ENCODE data around the gene MAPK9.
"Not testable (repeated sequence)": the region's sequence is repeated elsewhere in the genome, so short reads cannot be mapped to it uniquely, and the experiment has no call there.

MAPK9 gene

DNA sequence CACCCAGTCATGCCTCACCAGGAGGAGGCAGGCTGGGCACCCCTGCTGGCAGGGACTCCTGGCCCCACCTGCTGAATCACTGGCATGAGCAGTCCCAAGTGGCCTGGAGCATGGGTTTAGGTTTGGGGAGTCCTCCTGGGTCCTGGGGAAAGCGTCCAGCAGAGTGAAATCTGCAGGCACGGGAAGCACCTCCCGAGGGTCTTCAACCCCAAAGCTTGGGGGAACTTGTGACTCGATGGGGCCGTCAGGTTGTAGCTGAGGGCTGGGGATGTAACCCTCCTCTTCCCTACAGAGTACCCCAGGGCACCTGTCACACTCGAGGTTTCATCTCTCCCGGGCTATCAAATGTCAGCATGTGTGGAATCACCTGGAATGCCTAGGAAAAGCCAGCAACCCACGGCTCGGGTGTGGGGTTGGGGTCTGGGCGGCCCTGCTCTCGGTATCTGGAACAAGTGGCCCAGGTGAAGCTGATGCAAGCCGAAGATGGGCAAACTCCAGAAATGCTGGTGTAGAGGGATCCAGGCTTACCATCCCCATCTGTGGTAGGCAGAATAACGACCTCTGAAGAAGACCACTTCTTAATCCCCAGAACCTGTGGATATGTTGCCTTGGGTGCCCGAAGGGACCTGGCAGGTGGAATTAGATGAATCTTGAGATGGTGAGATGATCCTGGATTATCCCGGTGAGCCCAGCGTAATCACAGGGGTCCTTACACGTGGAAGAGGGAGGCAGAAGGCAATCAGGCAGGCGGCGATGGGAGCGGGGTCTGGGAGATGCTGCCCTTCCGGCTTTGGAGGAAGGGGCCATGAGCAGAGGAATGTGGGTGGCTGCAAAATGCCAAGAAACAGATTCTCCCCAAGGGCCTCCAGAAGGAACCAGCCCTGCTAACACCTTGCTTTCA, 76.8 kb downstream of the MAPK9 start:
- TF ChIP-seq, protein P1, sequence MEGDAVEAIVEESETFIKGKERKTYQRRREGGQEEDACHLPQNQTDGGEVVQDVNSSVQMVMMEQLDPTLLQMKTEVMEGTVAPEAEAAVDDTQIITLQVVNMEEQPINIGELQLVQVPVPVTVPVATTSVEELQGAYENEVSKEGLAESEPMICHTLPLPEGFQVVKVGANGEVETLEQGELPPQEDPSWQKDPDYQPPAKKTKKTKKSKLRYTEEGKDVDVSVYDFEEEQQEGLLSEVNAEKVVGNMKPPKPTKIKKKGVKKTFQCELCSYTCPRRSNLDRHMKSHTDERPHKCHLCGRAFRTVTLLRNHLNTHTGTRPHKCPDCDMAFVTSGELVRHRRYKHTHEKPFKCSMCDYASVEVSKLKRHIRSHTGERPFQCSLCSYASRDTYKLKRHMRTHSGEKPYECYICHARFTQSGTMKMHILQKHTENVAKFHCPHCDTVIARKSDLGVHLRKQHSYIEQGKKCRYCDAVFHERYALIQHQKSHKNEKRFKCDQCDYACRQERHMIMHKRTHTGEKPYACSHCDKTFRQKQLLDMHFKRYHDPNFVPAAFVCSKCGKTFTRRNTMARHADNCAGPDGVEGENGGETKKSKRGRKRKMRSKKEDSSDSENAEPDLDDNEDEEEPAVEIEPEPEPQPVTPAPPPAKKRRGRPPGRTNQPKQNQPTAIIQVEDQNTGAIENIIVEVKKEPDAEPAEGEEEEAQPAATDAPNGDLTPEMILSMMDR (IDR thresholded peaks at IDR 0.05; ENCODE audit: low read depth, low read length), result no peak
- DNase-seq (ENCODE audit: extremely low read depth, low read depth), result no peak

DNA sequence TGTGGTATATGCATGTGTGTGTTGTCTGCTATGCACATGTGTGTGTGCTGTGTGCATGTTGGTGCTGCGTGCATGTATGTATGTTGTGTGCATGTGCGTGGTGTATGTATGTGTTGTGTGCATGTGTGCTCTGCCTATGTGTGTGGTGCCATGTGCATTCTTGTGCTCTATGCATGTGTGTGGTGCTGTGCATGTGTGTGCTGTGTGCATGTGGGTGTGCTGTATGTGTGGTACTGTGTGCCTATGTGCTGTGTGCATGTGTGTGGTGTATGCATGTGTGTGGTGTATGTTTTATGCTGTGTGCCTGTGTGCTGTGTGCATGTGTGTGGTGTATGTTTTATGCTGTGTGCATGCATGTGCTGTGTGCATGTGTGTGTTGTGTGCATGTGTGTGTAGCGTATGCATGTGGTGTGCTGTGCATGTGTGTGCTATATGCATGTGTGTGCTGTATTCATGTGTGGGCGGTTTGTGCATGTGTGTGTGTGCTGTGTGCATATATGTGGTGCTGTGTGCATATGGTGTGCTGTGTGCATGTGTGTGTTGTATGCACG, 78.2 kb downstream of the MAPK9 start:
- TF ChIP-seq, protein P1 (IDR thresholded peaks at IDR 0.05; ENCODE audit: low read depth, low read length), result no peak
- no peak for DNase-seq (ENCODE audit: extremely low read depth, low read depth)

GRCh38 chr5:180213256-180213600, 78.7 kb downstream of the MAPK9 start:
- no peak for DNase-seq (ENCODE audit: extremely low read depth, low read depth)
- TF ChIP-seq, protein P1 (IDR thresholded peaks at IDR 0.05; ENCODE audit: low read depth, low read length), result no peak

DNA sequence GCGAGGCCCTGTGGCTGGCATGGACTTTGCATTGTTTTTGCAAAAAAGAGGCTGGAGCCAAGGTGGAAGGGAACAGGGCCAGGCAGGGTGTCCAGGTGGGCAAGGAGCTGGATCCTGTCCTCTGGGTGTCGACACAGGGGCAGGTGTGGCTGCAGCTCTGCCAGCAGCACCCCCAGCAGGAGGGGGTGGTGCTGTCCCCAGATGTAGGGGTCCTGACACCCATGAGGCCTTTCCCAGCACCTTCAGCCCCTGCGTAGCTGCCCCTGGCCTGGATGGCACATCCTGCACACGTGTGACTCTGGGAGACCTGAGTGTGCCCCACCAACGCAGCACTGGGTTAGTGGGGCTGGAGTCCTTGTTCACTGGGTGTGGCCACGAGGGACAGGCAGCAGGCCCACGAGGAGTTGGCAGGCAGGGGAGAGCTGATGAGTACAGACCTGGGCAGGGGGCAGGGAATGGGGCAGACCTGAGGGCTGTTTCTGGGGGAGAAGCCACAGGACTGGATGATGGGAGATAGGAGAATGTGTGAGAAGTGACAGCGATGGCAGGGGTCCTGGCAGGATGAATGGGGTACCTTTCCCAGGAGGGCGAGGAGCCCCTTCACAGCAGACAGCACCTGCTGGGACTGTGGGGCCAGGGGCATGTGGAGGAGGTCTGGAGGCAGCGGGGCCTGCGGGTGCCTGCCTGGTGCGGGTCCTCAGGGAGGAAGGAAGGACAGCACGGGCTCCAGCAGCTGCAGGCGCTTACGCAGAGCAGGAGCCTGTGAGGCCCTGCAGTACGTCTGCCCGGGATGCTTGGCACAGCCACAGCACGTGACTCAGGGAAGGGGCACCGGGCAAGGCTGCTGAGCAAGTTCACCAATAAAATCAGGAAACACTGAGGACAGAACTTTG, 79.3 kb downstream of the MAPK9 start:
- TF ChIP-seq, protein P1 (IDR thresholded peaks at IDR 0.05; ENCODE audit: low read depth, low read length), result no peak
- no peak for DNase-seq (ENCODE audit: extremely low read depth, low read depth)

- TF ChIP-seq, protein P1 (IDR thresholded peaks at IDR 0.05; ENCODE audit: low read depth, low read length), result no peak
- no peak for DNase-seq (ENCODE audit: extremely low read depth, low read depth)
Measured at GRCh38 chr5:180211761-180212035, 80.2 kb downstream of the MAPK9 start.

DNA sequence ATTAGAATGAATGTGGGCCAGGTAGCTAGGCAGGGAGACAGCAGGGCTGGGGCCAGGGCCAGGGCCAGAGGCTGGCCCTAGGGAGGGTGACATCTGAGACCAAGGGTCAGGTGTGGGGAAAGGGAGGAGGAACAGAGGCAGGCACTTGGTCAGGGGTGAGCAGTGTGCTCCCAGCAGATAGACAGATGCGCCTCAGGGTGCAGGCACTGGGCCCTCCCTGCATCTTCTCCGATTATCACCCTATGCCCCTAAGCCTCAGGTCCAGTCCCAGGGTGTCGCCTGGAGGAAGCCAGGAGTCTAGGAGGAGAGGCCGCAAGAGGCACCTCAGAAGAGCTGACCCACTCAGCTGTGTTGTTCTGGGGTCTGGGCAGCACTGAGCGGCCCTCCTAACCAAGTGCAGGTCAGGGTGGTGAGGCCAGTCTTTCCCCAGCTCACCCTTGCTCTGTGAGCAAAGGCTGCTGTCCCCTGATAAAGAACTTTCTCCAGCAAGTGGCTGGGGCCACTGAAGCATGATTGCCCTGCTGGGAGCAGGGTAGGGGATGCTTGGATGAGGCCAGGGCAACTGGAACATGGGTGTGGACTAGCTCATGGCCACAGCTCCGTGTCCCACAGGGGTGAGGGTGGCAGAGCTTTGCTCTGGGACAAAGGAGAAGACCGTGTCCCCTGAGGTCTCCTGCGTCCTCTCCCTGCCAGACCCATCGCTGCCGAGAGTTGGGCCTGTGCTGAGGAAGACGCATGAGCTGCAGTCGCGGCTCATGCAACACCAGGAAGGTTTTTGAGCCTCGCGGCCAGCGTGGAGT, 80.7 kb downstream of the MAPK9 start:
- TF ChIP-seq, protein P1 (IDR thresholded peaks at IDR 0.05; ENCODE audit: low read depth, low read length), result no peak
- DNase-seq (ENCODE audit: extremely low read depth, low read depth), result no peak

GRCh38 chr5:180210077-180210476, 81.8 kb downstream of the MAPK9 start:
- DNase-seq (ENCODE audit: extremely low read depth, low read depth), result not testable (repeated sequence)

All from AG09319 (cell line).